Lower leg skin (tissue), 4 donors: Measurements from ENCODE around the gene TP53BP2. TPM values are rescaled to one million over a fixed set of nuclear protein-coding genes. Genes with fewer than 3 reads are reported as not detected.

Experiments
- DNase-seq, 2 donors: peaks; one replicate each; pipeline ENCODE4 v3.0.0-alpha.2; 2019; ENCODE audit warnings: low spot score in 2 of 2
- H3K4me3 ChIP-seq: fragments of 200-600 bp; sonication (generic); 2 replicates; pipeline ENCODE4 v1.5.1; 2017; ENCODE audit warnings: mild to moderate bottlenecking, low read depth; ENCODE audit not compliant: poor library complexity, severe bottlenecking
- CTCF ChIP-seq, 3 donors: fragments of 450-650 bp; IDR thresholded peaks; one replicate each; pipeline ENCODE4 v1.5.1; 2016; ENCODE audit warnings: antibody characterized with exemption in 3 of 3, mild to moderate bottlenecking in 3 of 3, moderate library complexity in 2 of 3
- POLR2A ChIP-seq, 2 donors: fragments of 450-650 bp; IDR thresholded peaks; one replicate each; pipeline ENCODE4 v1.6.1; 2016 to 2017; ENCODE audit warnings: antibody characterized with exemption in 2 of 2, mild to moderate bottlenecking in 1 of 2, moderate library complexity in 1 of 2
- WGBS, 2 donors: methylation state at CpG; one replicate each; pipeline ENCODE4 v1.1.5; 2018; 5-methylcytosine and 5-hydroxymethylcytosine counted together
- intact Hi-C: fragments of 100-400 bp; cut with DNase I; formaldehyde crosslinking; loops from one replicate; pipeline ENCODE4 v1.15.0; 2023; ENCODE audit warnings: low total_unique reads
- total RNA-seq, 4 donors: library from RNA; depleted of rRNA; stranded (reverse); fragments of >200 nt; gene quantifications; one replicate each; pipeline ENCODE4 v1.1.0, GENCODE V29; 2016

TP53BP2 gene
- total RNA-seq, 4 donors from 2014 or later: 32.2 to 49.9 (median 36.6) TPM

GRCh38 chr1:223878598-223879325 is 33.0 kb upstream of the TP53BP2 start:
- TF ChIP-seq POLR2A (IDR thresholded peaks at IDR 0.05): no peak
- TF ChIP-seq CTCF (IDR thresholded peaks at IDR 0.05): no peak
- DNase-seq: no peak
- intact Hi-C loops: no loop called here
- 97 to 100% methylated on average over 1 of the region's 1 CpG for WGBS, 2 donors
- no peak overlapping the region for H3K4me3 ChIP-seq

GRCh38 chr1:223877804-223878203 is 32.1 kb upstream of the TP53BP2 start:
- WGBS, 2 donors: 70 to 71% methylated on average over 3 of the region's 3 CpGs
- H3K4me3 ChIP-seq: no peak overlapping the region
- no peak for TF ChIP-seq CTCF (IDR thresholded peaks at IDR 0.05)
- no peak for TF ChIP-seq POLR2A (IDR thresholded peaks at IDR 0.05)
- intact Hi-C loops: no loop called here
- DNase-seq: no peak

GRCh38 chr1:223876590-223876989 is 30.8 kb upstream of the TP53BP2 start:
- no peak overlapping the region for H3K4me3 ChIP-seq
- intact Hi-C loops: no loop called here
- TF ChIP-seq POLR2A (IDR thresholded peaks at IDR 0.05) (no peak), CTCF (IDR thresholded peaks at IDR 0.05) (no peak)
- DNase-seq: no peak
- WGBS, 2 donors: 76 to 81% methylated on average over 6 of the region's 6 CpGs

- intact Hi-C loops: no loop called here
- no peak for TF ChIP-seq POLR2A (IDR thresholded peaks at IDR 0.05)
- no peak for TF ChIP-seq CTCF (IDR thresholded peaks at IDR 0.05)
- WGBS, 2 donors: 63 to 65% methylated on average over 5 of the region's 5 CpGs
Observed at GRCh38 chr1:223873044-223873443, 27.3 kb upstream of the TP53BP2 start.

GRCh38 chr1:223872308-223872901 is 26.7 kb upstream of the TP53BP2 start:
- H3K4me3 ChIP-seq: no peak overlapping the region
- WGBS, 2 donors: 76 to 85% methylated on average over 5 of the region's 5 CpGs
- DNase-seq: no peak
- TF ChIP-seq CTCF (IDR thresholded peaks at IDR 0.05) (no peak), POLR2A (IDR thresholded peaks at IDR 0.05) (no peak)
- intact Hi-C loops: no loop called here

More at GRCh38 chr1:223873044-223873443, 27.3 kb upstream of the TP53BP2 start:
- DNase-seq: no peak
- no peak overlapping the region for H3K4me3 ChIP-seq
